Tibial artery (tissue), 4 donors: ENCODE data around the gene HIPK2.

Experiments
- DNase-seq, 2 donors: peaks; one replicate each; pipeline ENCODE4 v3.0.0-alpha.2; 2019
- H3K27ac ChIP-seq, 2 donors: fragments of 200-600 bp; sonication (generic) in 1 of 2; 1 replicate in 1 of 2; 2 replicates in 1 of 2; pipeline ENCODE4 v1.5.1; 2018 to 2019; ENCODE audit warnings: mild to moderate bottlenecking in 1 of 2
- H3K27me3 ChIP-seq, 2 donors: fragments of 200-600 bp; sonication (generic) in 1 of 2; one replicate each; pipeline versions ENCODE4 v1.5.1 to v1.6.0; 2016 to 2019
- H3K36me3 ChIP-seq, 3 donors: fragments of 200-600 bp; sonication (generic) in 2 of 3; one replicate each; pipeline ENCODE4 v1.5.1; 2016 to 2019; ENCODE audit warnings: mild to moderate bottlenecking in 2 of 3
- H3K4me1 ChIP-seq, 4 donors: fragments of 200-600 bp; sonication (generic) in 2 of 4; 1 replicate in 3 of 4; 2 replicates in 1 of 4; pipeline ENCODE4 v1.5.1; 2016 to 2019
- H3K4me3 ChIP-seq, 2 donors: fragments of 200-600 bp; sonication (generic) in 1 of 2; 1 replicate in 1 of 2; 2 replicates in 1 of 2; pipeline ENCODE4 v1.5.1; 2018 to 2019; ENCODE audit warnings: mild to moderate bottlenecking in 2 of 2
- H3K9me3 ChIP-seq, 3 donors: fragments of 200-600 bp; sonication (generic) in 1 of 3; one replicate each; pipeline ENCODE4 v1.5.1; 2016 to 2019
- CTCF ChIP-seq, 2 experiments: fragments of 200-600 bp in 1 of 2; fragments of 450-650 bp in 1 of 2; IDR thresholded peaks; one replicate each; pipeline ENCODE4 v1.5.1; 2017 to 2019; ENCODE audit warnings: antibody characterized with exemption in 2 of 2, mild to moderate bottlenecking in 1 of 2, moderate library complexity in 1 of 2
- intact Hi-C: fragments of 100-400 bp; cut with DNase I; formaldehyde crosslinking; loops from one replicate; pipeline ENCODE4 v1.15.0; 2023; ENCODE audit warnings: low total_unique reads

Gene HIPK2

GRCh38 chr7:139566075-139566474, 211.7 kb downstream of the HIPK2 start:
- Histone ChIP-seq H3K4me1 (no peaks in the 10 kb centered on the region), H3K27me3 (no peaks in the 10 kb centered on the region), H3K4me3 (no peak overlapping the region), H3K27ac (no peak overlapping the region), H3K36me3 (peaks cover 13 to 42% (median 13%) of the 10 kb centered on the region in 3 donors), H3K9me3 (no peaks in the 10 kb centered on the region)
- TF ChIP-seq CTCF (IDR thresholded peaks at IDR 0.05) = no peak
- intact Hi-C loops = no loop called here
- DNase-seq = no peak

GRCh38 chr7:139563856-139564255, 213.9 kb downstream of the HIPK2 start:
- Histone ChIP-seq H3K27ac (no peak overlapping the region), H3K4me3 (no peak overlapping the region), H3K4me1 (no peaks in the 10 kb centered on the region), H3K27me3 (peaks cover 0 to 4% of the 10 kb centered on the region in 2 donors), H3K36me3 (peaks cover 8 to 23% (median 13%) of the 10 kb centered on the region in 3 donors), H3K9me3 (no peaks in the 10 kb centered on the region)
- intact Hi-C loops = no loop called here
- DNase-seq = no peak
- no peak for TF ChIP-seq CTCF (IDR thresholded peaks at IDR 0.05)

GRCh38 chr7:139562961-139563565, 214.7 kb downstream of the HIPK2 start:
- H3K9me3 ChIP-seq = no peaks in the 10 kb centered on the region
- no peak overlapping the region for H3K4me3 ChIP-seq
- no peak overlapping the region for H3K27ac ChIP-seq
- peaks cover 0 to 4% of the 10 kb centered on the region in 2 donors for H3K27me3 ChIP-seq
- no peak for TF ChIP-seq CTCF (IDR thresholded peaks at IDR 0.05)
- intact Hi-C loops = no loop called here
- peaks cover 7 to 16% (median 7%) of the 10 kb centered on the region in 3 donors for H3K36me3 ChIP-seq
- no peaks in the 10 kb centered on the region for H3K4me1 ChIP-seq
- DNase-seq = no peak

- Histone ChIP-seq H3K27me3 (peaks cover 0 to 4% of the 10 kb centered on the region in 2 donors), H3K9me3 (no peaks in the 10 kb centered on the region), H3K4me1 (no peaks in the 10 kb centered on the region), H3K36me3 (peaks cover under 1 to 10% (median 5%) of the 10 kb centered on the region in 3 donors), H3K27ac (no peak overlapping the region), H3K4me3 (no peak overlapping the region)
- intact Hi-C loops = no loop called here
- TF ChIP-seq CTCF (IDR thresholded peaks at IDR 0.05) = no peak
- DNase-seq = no peak
These were observed 215.3 kb downstream of the HIPK2 start for GRCh38 chr7:139562491-139562890.

GRCh38 chr7:139560678-139561077, 217.1 kb downstream of the HIPK2 start:
- TF ChIP-seq CTCF (IDR thresholded peaks at IDR 0.05) = no peak
- H3K4me1 ChIP-seq = no peaks in the 10 kb centered on the region
- no peaks in the 10 kb centered on the region for H3K9me3 ChIP-seq
- H3K27ac ChIP-seq = no peak overlapping the region
- no peak overlapping the region for H3K4me3 ChIP-seq
- intact Hi-C loops = no loop called here
- H3K27me3 ChIP-seq = peaks cover 0 to 4% of the 10 kb centered on the region in 2 donors
- no peaks in the 10 kb centered on the region for H3K36me3 ChIP-seq
- DNase-seq = no peak

DNA sequence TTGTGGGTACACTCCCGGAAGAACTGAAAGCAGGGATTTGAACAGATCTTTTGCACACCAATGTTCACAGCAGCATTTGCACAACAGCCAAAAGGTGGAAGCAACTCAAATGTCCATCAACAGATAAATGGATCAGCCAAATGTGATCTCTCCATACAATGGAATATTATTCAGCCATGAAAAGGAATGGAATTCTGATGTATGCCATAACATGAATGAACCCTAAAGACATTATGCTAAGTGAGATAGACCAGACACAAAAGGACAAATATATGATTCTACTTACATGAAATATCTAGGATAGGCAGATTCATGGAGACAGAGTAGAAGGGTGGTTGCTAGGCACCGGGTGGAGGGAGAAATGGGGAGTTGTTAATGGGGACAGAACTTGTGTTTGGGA, 217.6 kb downstream of the HIPK2 start:
- intact Hi-C loops = no loop called here
- no peak overlapping the region for H3K27ac ChIP-seq
- no peak for DNase-seq
- H3K4me3 ChIP-seq = no peak overlapping the region
- H3K27me3 ChIP-seq = peaks cover 0 to 4% of the 10 kb centered on the region in 2 donors
- no peak for TF ChIP-seq CTCF (IDR thresholded peaks at IDR 0.05)
- H3K9me3 ChIP-seq = no peaks in the 10 kb centered on the region
- H3K36me3 ChIP-seq = no peaks in the 10 kb centered on the region
- H3K4me1 ChIP-seq = no peaks in the 10 kb centered on the region
